Measurements from ENCODE around the gene LSP1. TPM values are rescaled to one million over a fixed set of nuclear protein-coding genes. Genes with fewer than 3 reads are reported as not detected.

Gene LSP1
- polyA plus RNA-seq, 1 donor from 2014 or later, result not detected

GRCh38 chr11:1866226-1866625, 13.3 kb downstream of the LSP1 start:
- no peak overlapping the region for H3K9ac ChIP-seq (ENCODE audit: low read length)
- H3K79me2 ChIP-seq (replicated peaks; ENCODE audit: insufficient read depth, low read length), result no peaks in the 10 kb centered on the region
- TF ChIP-seq MXI1 (conservative IDR thresholded peaks at IDR 0.05; ENCODE audit: poor library complexity, severe bottlenecking), result no peak
- TF ChIP-seq EZH2 (IDR thresholded peaks at IDR 0.05; ENCODE audit: borderline replicate concordance, insufficient read depth, low read length, poor library complexity, severe bottlenecking), result no peak
- TF ChIP-seq EP300 (conservative IDR thresholded peaks at IDR 0.05; ENCODE audit: poor library complexity, severe bottlenecking), result no peak
- no peak for TF ChIP-seq SMC3 (conservative IDR thresholded peaks at IDR 0.05; ENCODE audit: poor library complexity)
- no peaks in the 10 kb centered on the region for H3F3A ChIP-seq (ENCODE audit: insufficient read depth, low read length, poor library complexity, severe bottlenecking)
- H3K36me3 ChIP-seq (ENCODE audit: insufficient read depth, low read length), result no peaks in the 10 kb centered on the region
- H3K27me3 ChIP-seq (ENCODE audit: insufficient read depth, low read depth, low read length), result no peaks in the 10 kb centered on the region
- no peak overlapping the region for H2AFZ ChIP-seq (ENCODE audit: low read depth, low read length)
- no peaks in the 10 kb centered on the region for H3K9me2 ChIP-seq (ENCODE audit: insufficient read depth, low read length)
- H3K9me3 ChIP-seq (ENCODE audit: low read length), result no peaks in the 10 kb centered on the region
- H3K4me2 ChIP-seq (ENCODE audit: low read length), result no peak overlapping the region
- no peak overlapping the region for H3K4me3 ChIP-seq (ENCODE audit: low read length)
- no peaks in the 10 kb centered on the region for H4K20me1 ChIP-seq (ENCODE audit: insufficient read depth)
- no peak overlapping the region for H3K27ac ChIP-seq (ENCODE audit: low read length)

- Histone ChIP-seq H3K9me2 (ENCODE audit: insufficient read depth, low read length) (no peaks in the 10 kb centered on the region), H3K27ac (ENCODE audit: low read length) (no peak overlapping the region), H3K9me3 (ENCODE audit: low read length) (no peaks in the 10 kb centered on the region), H4K20me1 (ENCODE audit: insufficient read depth) (no peaks in the 10 kb centered on the region), H3K4me2 (ENCODE audit: low read length) (no peak overlapping the region), H3K36me3 (ENCODE audit: insufficient read depth, low read length) (no peaks in the 10 kb centered on the region), H3K9ac (ENCODE audit: low read length) (no peak overlapping the region), H3K4me3 (ENCODE audit: low read length) (no peak overlapping the region), H3K79me2 (replicated peaks; ENCODE audit: insufficient read depth, low read length) (no peaks in the 10 kb centered on the region), H2AFZ (ENCODE audit: low read depth, low read length) (no peak overlapping the region), H3K27me3 (ENCODE audit: insufficient read depth, low read depth, low read length) (no peaks in the 10 kb centered on the region), H3F3A (ENCODE audit: insufficient read depth, low read length, poor library complexity, severe bottlenecking) (no peaks in the 10 kb centered on the region)
- TF ChIP-seq REST (IDR thresholded peaks at IDR 0.05; ENCODE audit: borderline replicate concordance) (no peak), POLR2AphosphoS5 (IDR thresholded peaks at IDR 0.05) (no peak), CTCF (IDR thresholded peaks at IDR 0.05; ENCODE audit: poor library complexity, severe bottlenecking) (no peak), EZH2 (IDR thresholded peaks at IDR 0.05; ENCODE audit: borderline replicate concordance, insufficient read depth, low read length, poor library complexity, severe bottlenecking) (no peak), TAF1 (IDR thresholded peaks at IDR 0.05; ENCODE audit: low read depth) (no peak), SMC3 (conservative IDR thresholded peaks at IDR 0.05; ENCODE audit: poor library complexity) (no peak), EP300 (conservative IDR thresholded peaks at IDR 0.05; ENCODE audit: poor library complexity, severe bottlenecking) (no peak), MXI1 (conservative IDR thresholded peaks at IDR 0.05; ENCODE audit: poor library complexity, severe bottlenecking) (no peak), RAD21 (conservative IDR thresholded peaks at IDR 0.05) (no peak)
Measured at GRCh38 chr11:1866776-1867175, 13.9 kb downstream of the LSP1 start.

All from neural cell (in vitro differentiated cells).